Neural cell (in vitro differentiated cells): Measurements from ENCODE around the gene KLHDC8A.

Experiments used
- CTCF ChIP-seq: fragments of 450-650 bp; IDR thresholded peaks from 2 replicates; pipeline ENCODE4 v1.5.1; 2014; ENCODE audit warnings: antibody characterized with exemption, mild to moderate bottlenecking, moderate library complexity; ENCODE audit not compliant: poor library complexity, severe bottlenecking
- RAD21 ChIP-seq: fragments of 450-650 bp; conservative IDR thresholded peaks from 2 replicates; pipeline ENCODE4 v1.6.1; 2014; ENCODE audit warnings: antibody characterized with exemption, mild to moderate bottlenecking, moderate library complexity

GRCh38 chr1:205351984-205352713, 4.6 kb downstream of the KLHDC8A start:
- TF ChIP-seq RAD21 (no peak), CTCF (no peak)
